ENCODE data around the gene MCRIP2. TPM values are rescaled to one million over a fixed set of nuclear protein-coding genes. Genes with fewer than 3 reads are reported as not detected.

Gene MCRIP2
- total and polyA plus RNA-seq, 9 donors, result 0.98 to 42.3 (median 31.2) TPM

- Histone ChIP-seq H3K4me3 (no peak overlapping the region), H3K36me3 (no peaks in the 10 kb centered on the region), H3K4me1 (ENCODE audit: insufficient read depth) (no peaks in the 10 kb centered on the region), H3K27me3 (no peaks in the 10 kb centered on the region), H3K9me3 (no peaks in the 10 kb centered on the region), H3K27ac (no peak overlapping the region)
- WGBS, 3 donors, result 85 to 89% (median 87%) methylated on average over 10 of the region's 10 CpGs
- intact Hi-C loops (cut with DNase I), result no loop called here
- no peak for DNase-seq
- TF ChIP-seq CTCF (IDR thresholded peaks at IDR 0.05) (no peak), POLR2A (IDR thresholded peaks at IDR 0.05) (no peak), EP300 (IDR thresholded peaks at IDR 0.05) (no peak)
Measured at GRCh38 chr16:608019-608418, 33.6 kb upstream of the MCRIP2 start.

GRCh38 chr16:609316-609715 lies 32.3 kb upstream of the MCRIP2 start:
- no peaks in the 10 kb centered on the region for H3K4me1 ChIP-seq (ENCODE audit: insufficient read depth)
- no peaks in the 10 kb centered on the region for H3K27me3 ChIP-seq
- H3K36me3 ChIP-seq, result no peaks in the 10 kb centered on the region
- H3K27ac ChIP-seq, result no peak overlapping the region
- DNase-seq, result no peak
- H3K9me3 ChIP-seq, result no peaks in the 10 kb centered on the region
- intact Hi-C loops (cut with DNase I), result no loop called here
- TF ChIP-seq EP300 (IDR thresholded peaks at IDR 0.05) (no peak), CTCF (IDR thresholded peaks at IDR 0.05) (no peak), POLR2A (IDR thresholded peaks at IDR 0.05) (no peak)
- no peak overlapping the region for H3K4me3 ChIP-seq
- 87 to 90% (median 88%) methylated on average over 13 of the region's 13 CpGs for WGBS, 3 donors

GRCh38 chr16:609984-610383 lies 31.6 kb upstream of the MCRIP2 start:
- H3K36me3 ChIP-seq, result no peaks in the 10 kb centered on the region
- no peaks in the 10 kb centered on the region for H3K27me3 ChIP-seq
- H3K27ac ChIP-seq, result no peak overlapping the region
- H3K4me3 ChIP-seq, result no peak overlapping the region
- WGBS, 3 donors, result 91 to 95% (median 91%) methylated on average over 14 of the region's 14 CpGs
- no peak for DNase-seq
- intact Hi-C loops (cut with DNase I), result no loop called here
- H3K9me3 ChIP-seq, result no peaks in the 10 kb centered on the region
- no peaks in the 10 kb centered on the region for H3K4me1 ChIP-seq (ENCODE audit: insufficient read depth)
- TF ChIP-seq EP300 (IDR thresholded peaks at IDR 0.05) (no peak), CTCF (IDR thresholded peaks at IDR 0.05) (no peak), POLR2A (IDR thresholded peaks at IDR 0.05) (no peak)

GRCh38 chr16:610513-611381 lies 30.9 kb upstream of the MCRIP2 start:
- Histone ChIP-seq H3K9me3 (no peaks in the 10 kb centered on the region), H3K27ac (no peak overlapping the region), H3K27me3 (no peaks in the 10 kb centered on the region), H3K36me3 (no peaks in the 10 kb centered on the region), H3K4me1 (ENCODE audit: insufficient read depth) (no peaks in the 10 kb centered on the region), H3K4me3 (no peak overlapping the region)
- TF ChIP-seq EP300 (IDR thresholded peaks at IDR 0.05) (no peak), POLR2A (IDR thresholded peaks at IDR 0.05) (no peak), CTCF (IDR thresholded peaks at IDR 0.05) (peak in 2 of 3 donors; percentile 32 to 38)
- peak in 4 of 5 donors; percentile 47 to 65 (median 50) for DNase-seq
- intact Hi-C loops (cut with DNase I), result no loop called here
- WGBS, 3 donors, result 71 to 76% (median 73%) methylated on average over 27 to 28 of the region's 28 CpGs
